ENCODE results near the gene METRNL. TPM values are rescaled to one million over a fixed set of nuclear protein-coding genes. Genes with fewer than 3 reads are reported as not detected.

METRNL gene
- total RNA-seq, 1 experiment from 2014 or later, result 58.7 TPM

- POLR2A ChIA-PET, result interaction anchor here (0.6 kb wide), 1 partner anchor 30 kb away, joined by 3 read pairs; no protein-coding TSS in a partner anchor
- RAD21 ChIA-PET (ENCODE audit: low non-redundant PET in 1 of 2, low total read pairs in 2 of 2, uncharacterized antibody in 2 of 2, unreplicated experiment in 2 of 2), result interaction anchor here in 1 of 2 experiments (0.7 kb wide), 1 partner anchor 165 kb away, joined by 3 read pairs; no protein-coding TSS in a partner anchor
- no peak for DNase-seq (ENCODE audit: low read depth, low spot score)
- Histone ChIP-seq H3K4me3 (replicated peaks in 1 of 2; ENCODE audit: low read depth in 1 of 2, low read length in 2 of 2) (peak overlapping the region; percentile 35 to 54), H2AFZ (ENCODE audit: low read depth, low read length, poor library complexity, severe bottlenecking) (no peak overlapping the region), H3K27ac (ENCODE audit: low read depth, low read length) (peak overlapping the region; percentile 60; the same call in 1 of the 2 replicates), H3K27me3 (ENCODE audit: insufficient read depth, low read length) (no peaks in the 10 kb centered on the region), H3K9ac (ENCODE audit: low read length) (peak overlapping the region; percentile 51), H3K4me2 (ENCODE audit: low read length) (peak overlapping the region; percentile 76), H3K4me1 (ENCODE audit: control insufficient read depth in 1 of 2, insufficient read depth in 2 of 2, low read length in 2 of 2) (peaks cover 25 to 39% of the 10 kb centered on the region in 2 experiments), H3K9me2 (ENCODE audit: insufficient read depth) (no peaks in the 10 kb centered on the region), H4K20me1 (ENCODE audit: insufficient read depth) (peaks cover 11% of the 10 kb centered on the region; the same call in 1 of the 2 replicates), H3K79me2 (ENCODE audit: insufficient read depth, low read length) (peaks cover 30% of the 10 kb centered on the region), H3K36me3 (ENCODE audit: control insufficient read depth in 1 of 2, insufficient read depth in 2 of 2, low read length in 2 of 2) (no peaks in the 10 kb centered on the region), H3K9me3 (ENCODE audit: control insufficient read depth in 1 of 2, insufficient read depth in 1 of 2, low read depth in 1 of 2, low read length in 2 of 2) (no peaks in the 10 kb centered on the region; a peak in 1 of 4 replicates)
- intact Hi-C loops (cut with micrococcal nuclease), result no loop called here
- CTCF ChIA-PET, result no interaction called here
- ATAC-seq, result no peak
- TF ChIP-seq EZH2phosphoT487 (IDR thresholded peaks at IDR 0.05; ENCODE audit: borderline replicate concordance), result no peak
- TF ChIP-seq POLR2A (IDR thresholded peaks at IDR 0.05; ENCODE audit: borderline replicate concordance, extremely low read depth, insufficient read depth, insufficient read length), result peak; percentile 3
- BruUV-seq (replicated peaks), result no TSS peak
Observed at GRCh38 chr17:83078378-83079351, 744 bp upstream of the METRNL start.

GRCh38 chr17:83079766-83080578, 563 bp downstream of the METRNL start:
- ChIA-PET CTCF (no interaction called here), RAD21 (ENCODE audit: low non-redundant PET in 1 of 2, low total read pairs in 2 of 2, uncharacterized antibody in 2 of 2, unreplicated experiment in 2 of 2) (no interaction called here), POLR2A (interaction anchor here (0.6 kb wide), 2 partner anchors 32 to 746 kb away, joined by 3 to 4 read pairs; partner anchors contain the start of gene SECTM1)
- Histone ChIP-seq H2AFZ (ENCODE audit: low read depth, low read length, poor library complexity, severe bottlenecking) (no peak overlapping the region), H3K9me3 (ENCODE audit: control insufficient read depth in 1 of 2, insufficient read depth in 1 of 2, low read depth in 1 of 2, low read length in 2 of 2) (no peaks in the 10 kb centered on the region; a peak in 1 of 4 replicates), H3K4me1 (ENCODE audit: control insufficient read depth in 1 of 2, insufficient read depth in 2 of 2, low read length in 2 of 2) (peaks cover 29 to 43% of the 10 kb centered on the region in 2 experiments), H3K79me2 (ENCODE audit: insufficient read depth, low read length) (peaks cover 43% of the 10 kb centered on the region), H3K27me3 (ENCODE audit: insufficient read depth, low read length) (no peaks in the 10 kb centered on the region), H3K4me3 (replicated peaks in 1 of 2; ENCODE audit: low read depth in 1 of 2, low read length in 2 of 2) (peak overlapping the region; percentile 44 to 64), H4K20me1 (ENCODE audit: insufficient read depth) (peaks cover 11% of the 10 kb centered on the region; the same call in 1 of the 2 replicates), H3K27ac (ENCODE audit: low read depth, low read length) (peak overlapping the region; percentile 78), H3K36me3 (ENCODE audit: control insufficient read depth in 1 of 2, insufficient read depth in 2 of 2, low read length in 2 of 2) (peaks cover 2 to 6% of the 10 kb centered on the region in 2 experiments; a peak in 3 of 4 replicates), H3K9me2 (ENCODE audit: insufficient read depth) (no peaks in the 10 kb centered on the region), H3K9ac (ENCODE audit: low read length) (peak overlapping the region; percentile 74), H3K4me2 (ENCODE audit: low read length) (peak overlapping the region; percentile 88)
- no TSS peak for BruUV-seq (replicated peaks)
- DNase-seq (ENCODE audit: low read depth, low spot score) (no peak), ATAC-seq (peak; percentile 45)
- intact Hi-C loops (cut with micrococcal nuclease), result no loop called here
- TF ChIP-seq MAX (IDR thresholded peaks at IDR 0.05) (no peak), TCF7L2 (IDR thresholded peaks at IDR 0.05; ENCODE audit: borderline replicate concordance, extremely low read depth, insufficient read depth, insufficient read length) (peak; percentile 24), EGR1 (IDR thresholded peaks at IDR 0.05; ENCODE audit: low read depth) (no peak), ZFX (IDR thresholded peaks at IDR 0.05) (peak; percentile 63; the same call in 1 of the 2 replicates), REST (IDR thresholded peaks at IDR 0.05; ENCODE audit: low read depth) (no peak), CBX3 (IDR thresholded peaks at IDR 0.05; ENCODE audit: low read depth) (no peak)
